Stomach smooth muscle (tissue), 2 donors: ENCODE results near the gene DDAH1.

ENCODE experiments used
- H3K27ac ChIP-seq: one replicate; pipeline ENCODE4 v1.7.0; 2013; ENCODE audit warnings: mild to moderate bottlenecking, low read length, inconsistent platforms
- H3K27me3 ChIP-seq, 2 donors: one replicate each; pipeline ENCODE4 v1.7.0; 2013; ENCODE audit warnings: low read length in 2 of 2; ENCODE audit not compliant: insufficient read depth in 2 of 2, control insufficient read depth in 1 of 2
- H3K36me3 ChIP-seq, 2 donors: one replicate each; pipeline ENCODE4 v1.7.0; 2013; ENCODE audit warnings: low read length in 2 of 2; ENCODE audit not compliant: control insufficient read depth in 2 of 2, insufficient read depth in 2 of 2
- H3K4me1 ChIP-seq: one replicate; pipeline ENCODE4 v1.7.0; 2013; ENCODE audit warnings: low read length; ENCODE audit not compliant: control insufficient read depth, insufficient read depth
- H3K4me3 ChIP-seq, 2 donors: one replicate each; pipeline ENCODE4 v1.7.0; 2013; ENCODE audit warnings: low read length in 2 of 2
- H3K9ac ChIP-seq, 2 donors: one replicate each; pipeline ENCODE4 v1.7.0; 2013; ENCODE audit warnings: low read length in 2 of 2, mild to moderate bottlenecking in 1 of 2
- H3K9me3 ChIP-seq, 2 donors: one replicate each; pipeline ENCODE4 v1.7.0; 2013; ENCODE audit warnings: low read length in 2 of 2; ENCODE audit not compliant: control insufficient read depth in 2 of 2
- donor health status: healthy.
- donor health status: Pancreatic carcinoma.

DDAH1 gene

GRCh38 chr1:85413169-85413568, 51.8 kb downstream of the DDAH1 start:
- no peak overlapping the region for H3K4me3 ChIP-seq

GRCh38 chr1:85411567-85412305, 53.2 kb downstream of the DDAH1 start:
- Histone ChIP-seq H3K36me3 (no peaks in the 10 kb centered on the region), H3K27ac (no peak overlapping the region), H3K4me1 (no peaks in the 10 kb centered on the region), H3K27me3 (no peaks in the 10 kb centered on the region), H3K9ac (no peak overlapping the region), H3K4me3 (no peak overlapping the region), H3K9me3 (no peaks in the 10 kb centered on the region)

More at GRCh38 chr1:85413169-85413568, 51.8 kb downstream of the DDAH1 start:
- H3K9ac ChIP-seq: no peak overlapping the region
- H3K27me3 ChIP-seq: no peaks in the 10 kb centered on the region
- no peaks in the 10 kb centered on the region for H3K9me3 ChIP-seq
- no peak overlapping the region for H3K27ac ChIP-seq
- no peaks in the 10 kb centered on the region for H3K4me1 ChIP-seq
- no peaks in the 10 kb centered on the region for H3K36me3 ChIP-seq

- H3K27ac ChIP-seq: no peak overlapping the region
- H3K36me3 ChIP-seq: no peaks in the 10 kb centered on the region
- H3K9me3 ChIP-seq: no peaks in the 10 kb centered on the region
- no peak overlapping the region for H3K9ac ChIP-seq
- no peaks in the 10 kb centered on the region for H3K27me3 ChIP-seq
- H3K4me1 ChIP-seq: no peaks in the 10 kb centered on the region
- no peak overlapping the region for H3K4me3 ChIP-seq
Measured at GRCh38 chr1:85409516-85409915, 55.4 kb downstream of the DDAH1 start.

GRCh38 chr1:85407746-85408377, 57.1 kb downstream of the DDAH1 start:
- no peak overlapping the region for H3K4me3 ChIP-seq
- H3K9ac ChIP-seq: no peak overlapping the region

GRCh38 chr1:85406887-85407533, 57.9 kb downstream of the DDAH1 start:
- no peaks in the 10 kb centered on the region for H3K36me3 ChIP-seq
- peak overlapping the region in 1 of 2 donors; percentile 16 for H3K4me3 ChIP-seq
- H3K9ac ChIP-seq: no peak overlapping the region
- H3K9me3 ChIP-seq: no peaks in the 10 kb centered on the region
- H3K27ac ChIP-seq: no peak overlapping the region
- H3K27me3 ChIP-seq: no peaks in the 10 kb centered on the region
- H3K4me1 ChIP-seq: no peaks in the 10 kb centered on the region

More at GRCh38 chr1:85407746-85408377, 57.1 kb downstream of the DDAH1 start:
- no peak overlapping the region for H3K27ac ChIP-seq
- H3K27me3 ChIP-seq: no peaks in the 10 kb centered on the region
- H3K4me1 ChIP-seq: no peaks in the 10 kb centered on the region
- H3K9me3 ChIP-seq: no peaks in the 10 kb centered on the region
- H3K36me3 ChIP-seq: no peaks in the 10 kb centered on the region

GRCh38 chr1:85406081-85406480, 58.9 kb downstream of the DDAH1 start:
- H3K9me3 ChIP-seq: no peaks in the 10 kb centered on the region
- peak overlapping the region; percentile 12 for H3K27ac ChIP-seq
- no peaks in the 10 kb centered on the region for H3K27me3 ChIP-seq
- no peak overlapping the region for H3K4me3 ChIP-seq
- H3K4me1 ChIP-seq: no peaks in the 10 kb centered on the region
- H3K36me3 ChIP-seq: no peaks in the 10 kb centered on the region
- H3K9ac ChIP-seq: no peak overlapping the region

GRCh38 chr1:85404408-85404807, 60.6 kb downstream of the DDAH1 start:
- Histone ChIP-seq H3K4me3 (no peak overlapping the region), H3K27me3 (no peaks in the 10 kb centered on the region), H3K9me3 (no peaks in the 10 kb centered on the region), H3K4me1 (no peaks in the 10 kb centered on the region), H3K27ac (no peak overlapping the region), H3K9ac (no peak overlapping the region), H3K36me3 (no peaks in the 10 kb centered on the region)

- H3K4me3 ChIP-seq: no peak overlapping the region
- H3K9me3 ChIP-seq: no peaks in the 10 kb centered on the region
- no peaks in the 10 kb centered on the region for H3K36me3 ChIP-seq
- H3K4me1 ChIP-seq: no peaks in the 10 kb centered on the region
- no peak overlapping the region for H3K9ac ChIP-seq
- H3K27me3 ChIP-seq: no peaks in the 10 kb centered on the region
- no peak overlapping the region for H3K27ac ChIP-seq
Measured at GRCh38 chr1:85398391-85399064, 66.4 kb downstream of the DDAH1 start.

- Histone ChIP-seq H3K27ac (no peak overlapping the region), H3K4me3 (no peak overlapping the region), H3K4me1 (no peaks in the 10 kb centered on the region)
Measured at GRCh38 chr1:85397490-85398032, 67.4 kb downstream of the DDAH1 start.

GRCh38 chr1:85396194-85396593, 68.8 kb downstream of the DDAH1 start:
- Histone ChIP-seq H3K36me3 (no peaks in the 10 kb centered on the region), H3K27ac (no peak overlapping the region), H3K4me3 (no peak overlapping the region), H3K9me3 (no peaks in the 10 kb centered on the region), H3K27me3 (no peaks in the 10 kb centered on the region), H3K4me1 (no peaks in the 10 kb centered on the region), H3K9ac (no peak overlapping the region)

More at GRCh38 chr1:85397490-85398032, 67.4 kb downstream of the DDAH1 start:
- Histone ChIP-seq H3K36me3 (no peaks in the 10 kb centered on the region), H3K27me3 (no peaks in the 10 kb centered on the region), H3K9me3 (no peaks in the 10 kb centered on the region), H3K9ac (no peak overlapping the region)
